ENCODE results near the gene TCF25.

TCF25 gene

DNA sequence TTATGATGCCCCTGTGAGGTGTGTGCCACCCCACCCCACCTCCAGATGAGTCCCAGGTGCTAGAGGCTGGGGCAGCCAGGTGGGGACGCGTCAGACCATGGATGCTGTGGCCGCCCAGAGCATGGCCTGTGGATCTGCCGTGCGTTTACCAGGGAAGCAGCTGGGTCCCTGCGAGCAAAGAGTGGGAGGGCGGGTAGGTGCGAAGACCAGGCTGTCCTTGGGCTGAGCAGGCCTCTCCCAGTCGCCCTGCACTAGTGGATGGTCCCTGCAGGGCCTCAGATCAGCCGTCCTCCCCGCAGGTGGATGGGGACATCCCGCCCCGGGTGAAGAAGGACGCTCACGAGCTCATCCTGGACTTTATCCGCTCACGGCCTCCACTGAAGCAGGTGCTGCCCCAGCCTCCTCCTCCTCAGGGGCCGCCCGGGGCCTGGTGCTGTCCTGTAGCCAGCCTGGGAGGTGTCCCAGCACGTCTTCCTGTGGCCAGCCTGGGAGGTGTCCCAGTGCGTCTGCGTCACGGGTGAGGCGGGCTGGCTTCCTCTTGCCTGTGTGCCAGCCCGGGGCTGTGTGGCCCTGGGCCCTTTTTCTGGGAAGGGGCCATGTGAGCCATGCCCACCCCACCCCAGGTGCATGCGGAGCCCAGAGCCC, 18.0 kb upstream of the TCF25 start:
- H3K36me3 ChIP-seq = no peaks in the 10 kb centered on the region
- H3K4me1 ChIP-seq (ENCODE audit: control insufficient read depth in 1 of 2, insufficient read depth in 1 of 2, low read depth in 1 of 2, low read length in 1 of 2) = no peaks in the 10 kb centered on the region
- H3K27me3 ChIP-seq = no peaks in the 10 kb centered on the region
- no peaks in the 10 kb centered on the region for H3K9me3 ChIP-seq
- H3K27ac ChIP-seq = no peak overlapping the region
- TF ChIP-seq, protein P1, sequence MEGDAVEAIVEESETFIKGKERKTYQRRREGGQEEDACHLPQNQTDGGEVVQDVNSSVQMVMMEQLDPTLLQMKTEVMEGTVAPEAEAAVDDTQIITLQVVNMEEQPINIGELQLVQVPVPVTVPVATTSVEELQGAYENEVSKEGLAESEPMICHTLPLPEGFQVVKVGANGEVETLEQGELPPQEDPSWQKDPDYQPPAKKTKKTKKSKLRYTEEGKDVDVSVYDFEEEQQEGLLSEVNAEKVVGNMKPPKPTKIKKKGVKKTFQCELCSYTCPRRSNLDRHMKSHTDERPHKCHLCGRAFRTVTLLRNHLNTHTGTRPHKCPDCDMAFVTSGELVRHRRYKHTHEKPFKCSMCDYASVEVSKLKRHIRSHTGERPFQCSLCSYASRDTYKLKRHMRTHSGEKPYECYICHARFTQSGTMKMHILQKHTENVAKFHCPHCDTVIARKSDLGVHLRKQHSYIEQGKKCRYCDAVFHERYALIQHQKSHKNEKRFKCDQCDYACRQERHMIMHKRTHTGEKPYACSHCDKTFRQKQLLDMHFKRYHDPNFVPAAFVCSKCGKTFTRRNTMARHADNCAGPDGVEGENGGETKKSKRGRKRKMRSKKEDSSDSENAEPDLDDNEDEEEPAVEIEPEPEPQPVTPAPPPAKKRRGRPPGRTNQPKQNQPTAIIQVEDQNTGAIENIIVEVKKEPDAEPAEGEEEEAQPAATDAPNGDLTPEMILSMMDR (IDR thresholded peaks at IDR 0.05) = no peak
- H3K4me3 ChIP-seq (ENCODE audit: low read depth in 1 of 2, low read length in 1 of 2) = no peak overlapping the region

DNA sequence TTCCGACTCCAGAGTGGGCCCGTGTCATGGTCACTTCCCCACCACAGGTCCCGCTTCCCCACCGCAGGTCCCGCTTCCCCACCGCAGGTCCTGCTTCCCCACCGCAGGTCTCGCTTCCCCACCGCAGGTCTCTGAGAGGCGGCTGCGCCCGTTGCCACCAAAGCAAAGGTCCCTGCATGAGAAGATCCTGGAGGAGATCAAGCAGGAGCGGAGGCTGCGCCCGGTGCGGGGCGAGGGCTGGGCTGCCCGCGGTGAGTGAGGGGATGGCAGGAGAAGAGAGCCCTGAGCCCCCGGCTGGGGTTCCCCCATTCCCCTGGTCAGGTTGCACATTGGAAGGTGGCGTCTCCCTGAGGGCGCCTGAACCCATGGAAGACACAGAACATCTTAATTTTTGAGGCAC, 17.4 kb upstream of the TCF25 start:
- TF ChIP-seq, protein P1 (IDR thresholded peaks at IDR 0.05) = no peak
- Histone ChIP-seq H3K4me3 (ENCODE audit: low read depth in 1 of 2, low read length in 1 of 2) (no peak overlapping the region), H3K9me3 (no peaks in the 10 kb centered on the region), H3K4me1 (ENCODE audit: control insufficient read depth in 1 of 2, insufficient read depth in 1 of 2, low read depth in 1 of 2, low read length in 1 of 2) (peaks cover 0 to 2% of the 10 kb centered on the region in 2 experiments), H3K27me3 (no peaks in the 10 kb centered on the region), H3K36me3 (no peaks in the 10 kb centered on the region), H3K27ac (no peak overlapping the region)

DNA sequence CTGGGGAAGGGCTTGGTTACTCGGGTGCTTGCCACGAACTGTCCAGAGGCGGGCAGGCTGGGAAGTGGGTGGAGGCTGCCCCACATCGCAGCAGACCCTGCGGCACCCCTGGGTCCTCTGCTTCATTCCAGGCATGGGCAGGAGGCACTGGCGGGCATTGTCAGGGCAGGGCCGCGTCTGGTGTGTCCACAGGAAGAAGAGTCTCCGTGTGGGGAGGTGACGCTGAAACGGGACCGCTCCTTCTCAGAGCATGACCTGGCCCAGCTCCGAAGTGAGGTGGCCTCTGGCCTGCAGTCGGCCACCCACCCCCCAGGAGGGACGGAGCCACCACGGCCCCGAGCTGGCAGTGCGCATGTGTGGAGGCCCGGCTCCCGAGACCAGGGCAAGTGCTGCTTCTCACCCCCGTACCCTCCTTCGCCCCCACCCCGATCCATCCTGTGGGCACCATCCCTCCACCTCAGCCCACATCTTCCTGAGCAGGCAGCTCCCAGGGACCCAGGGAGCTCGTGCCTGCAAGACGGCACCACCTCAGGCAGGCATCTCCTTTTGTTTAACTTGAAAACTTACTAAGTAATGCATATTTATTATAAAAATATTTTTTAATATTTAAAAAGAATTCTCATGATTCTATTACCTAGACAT, 14.3 kb upstream of the TCF25 start:
- TF ChIP-seq, protein P1 (IDR thresholded peaks at IDR 0.05) = no peak
- Histone ChIP-seq H3K27ac (no peak overlapping the region), H3K4me1 (ENCODE audit: control insufficient read depth in 1 of 2, insufficient read depth in 1 of 2, low read depth in 1 of 2, low read length in 1 of 2) (peaks cover 13% of the 10 kb centered on the region in 2 experiments), H3K9me3 (no peaks in the 10 kb centered on the region), H3K27me3 (no peaks in the 10 kb centered on the region), H3K4me3 (ENCODE audit: low read depth in 1 of 2, low read length in 1 of 2) (no peak overlapping the region), H3K36me3 (no peaks in the 10 kb centered on the region)

DNA sequence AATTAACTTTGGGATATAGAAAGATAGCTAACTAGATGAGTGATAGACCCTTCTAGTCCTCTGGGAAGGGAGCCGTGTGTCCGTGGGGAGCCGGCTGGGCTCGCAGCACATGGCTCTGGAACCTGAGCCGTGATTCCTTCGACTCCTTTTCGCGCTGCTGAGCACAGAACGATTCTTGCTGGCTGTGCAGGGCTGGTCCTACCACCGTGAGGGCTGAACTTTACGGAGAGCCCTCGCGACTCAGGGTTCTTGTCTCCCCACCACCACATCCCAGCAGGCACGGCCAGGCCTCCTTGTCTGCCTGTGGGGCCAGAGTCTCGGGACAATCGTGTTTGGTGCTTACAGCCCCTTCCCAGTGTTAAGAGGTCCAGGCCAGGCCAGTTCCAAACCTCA, 13.8 kb upstream of the TCF25 start:
- H3K36me3 ChIP-seq = no peaks in the 10 kb centered on the region
- H3K9me3 ChIP-seq = no peaks in the 10 kb centered on the region
- no peak overlapping the region for H3K27ac ChIP-seq
- H3K4me1 ChIP-seq (ENCODE audit: control insufficient read depth in 1 of 2, insufficient read depth in 1 of 2, low read depth in 1 of 2, low read length in 1 of 2) = peaks cover 15 to 16% of the 10 kb centered on the region in 2 experiments
- TF ChIP-seq, protein P1 (IDR thresholded peaks at IDR 0.05) = no peak
- no peak overlapping the region for H3K4me3 ChIP-seq (ENCODE audit: low read depth in 1 of 2, low read length in 1 of 2)
- no peaks in the 10 kb centered on the region for H3K27me3 ChIP-seq

DNA sequence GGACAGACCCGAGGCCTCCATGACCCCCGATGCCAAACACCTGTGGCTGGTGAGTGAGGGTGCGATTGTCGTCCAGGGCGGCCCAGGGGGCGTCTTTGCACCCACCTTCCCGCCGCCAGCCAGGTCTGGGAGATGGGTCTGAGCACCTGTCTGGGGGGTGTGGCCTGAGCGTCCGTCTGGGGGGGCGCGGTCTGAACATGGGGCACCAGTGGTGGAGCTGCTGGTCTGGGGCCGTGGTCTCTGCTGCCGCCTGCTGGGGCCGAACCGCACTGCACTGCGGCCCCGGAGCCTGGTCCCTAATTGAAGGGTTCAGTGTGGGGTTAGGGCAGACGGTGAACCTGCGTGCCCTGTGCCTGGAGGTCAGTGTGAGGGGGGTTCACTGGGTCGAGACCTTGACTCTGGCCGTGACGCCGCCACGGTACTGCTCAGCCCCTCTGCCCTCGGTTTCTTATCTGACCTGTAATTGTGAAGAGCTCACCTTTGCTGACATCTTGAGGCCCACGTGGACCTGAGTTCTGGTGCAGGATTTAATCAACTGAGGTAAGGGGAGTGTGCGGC, 12.6 kb upstream of the TCF25 start:
- H3K27me3 ChIP-seq = no peaks in the 10 kb centered on the region
- H3K36me3 ChIP-seq = no peaks in the 10 kb centered on the region
- no peaks in the 10 kb centered on the region for H3K9me3 ChIP-seq
- TF ChIP-seq, protein P1 (IDR thresholded peaks at IDR 0.05) = peak; percentile 94
- H3K4me3 ChIP-seq (ENCODE audit: low read depth in 1 of 2, low read length in 1 of 2) = no peak overlapping the region
- H3K4me1 ChIP-seq (ENCODE audit: control insufficient read depth in 1 of 2, insufficient read depth in 1 of 2, low read depth in 1 of 2, low read length in 1 of 2) = peaks cover 15 to 16% of the 10 kb centered on the region in 2 experiments
- H3K27ac ChIP-seq = no peak overlapping the region

Measured in neutrophil (primary cell).